A673 (cell line): Measurements from ENCODE around the gene ACYP2. TPM values are rescaled to one million over a fixed set of nuclear protein-coding genes. Genes with fewer than 3 reads are reported as not detected.

Experiments used
- BruUV-seq: library from RNA; stranded (reverse); fragments of 400-500 nt; replicated peaks from 2 replicates; lab custom pipeline; 2021; lab: Mats Ljungman, UMichigan
- CTCF ChIA-PET: fragments of 300-600 bp; sonication (Branson Sonifier 250); formaldehyde crosslinking; loops from one replicate; lab custom pipeline; 2022; ENCODE audit warnings: antibody characterized with exemption; lab: Charles Lee
- POLR2A ChIA-PET: fragments of 300-600 bp; sonication (Branson Sonifier 250); formaldehyde crosslinking; loops from one replicate; lab custom pipeline; 2022; ENCODE audit warnings: antibody characterized with exemption; ENCODE audit not compliant: low non-redundant PET; lab: Charles Lee
- DNase-seq: peaks from one replicate; pipeline ENCODE4 v3.0.0-alpha.2; 2015; ENCODE audit warnings: low spot score
- H3K27ac ChIP-seq: fragments of 200-600 bp; sonication (generic); 2 replicates; pipeline ENCODE4 v1.5.1; 2016; ENCODE audit warnings: mixed run types, low read depth, mild to moderate bottlenecking, mixed read lengths, antibody characterized with exemption, low read length; ENCODE audit not compliant: poor library complexity, severe bottlenecking
- H3K27me3 ChIP-seq: fragments of 200-600 bp; sonication (generic); replicated peaks from 2 replicates; pipeline ENCODE4 v1.6.1; 2017; ENCODE audit warnings: mixed run types, low read depth, mild to moderate bottlenecking, mixed read lengths, antibody characterized with exemption, low read length; ENCODE audit not compliant: insufficient read depth, poor library complexity
- H3K36me3 ChIP-seq: fragments of 200-600 bp; sonication (generic); 2 replicates; pipeline ENCODE4 v1.6.1; 2016; ENCODE audit warnings: mixed run types, mild to moderate bottlenecking, mixed read lengths, antibody characterized with exemption, low read length; ENCODE audit not compliant: insufficient read depth, poor library complexity, severe bottlenecking
- H3K4me1 ChIP-seq: fragments of 200-600 bp; sonication (generic); 2 replicates; pipeline ENCODE4 v1.6.1; 2017; ENCODE audit warnings: mixed run types, mild to moderate bottlenecking, mixed read lengths, antibody characterized with exemption, low read length; ENCODE audit not compliant: insufficient read depth, poor library complexity, severe bottlenecking
- H3K4me3 ChIP-seq: fragments of 200-600 bp; sonication (generic); 2 replicates; pipeline ENCODE4 v1.5.1; 2016; ENCODE audit warnings: low read depth, mixed run types, mild to moderate bottlenecking, mixed read lengths, low read length; ENCODE audit not compliant: poor library complexity, severe bottlenecking
- H3K9me3 ChIP-seq: fragments of 200-600 bp; sonication (generic); 2 replicates; pipeline ENCODE4 v1.6.1; 2016; ENCODE audit warnings: mixed run types, low read depth, mild to moderate bottlenecking, mixed read lengths, antibody characterized with exemption, low read length; ENCODE audit not compliant: poor library complexity, severe bottlenecking
- EZH2 ChIP-seq: fragments of 200-600 bp; sonication (generic); IDR thresholded peaks from 2 replicates; pipeline ENCODE4 v1.6.1; 2017; ENCODE audit warnings: borderline replicate concordance, low read depth, mild to moderate bottlenecking, mixed read lengths, antibody characterized with exemption, low read length; ENCODE audit not compliant: poor library complexity, severe bottlenecking
- intact Hi-C: fragments of 100-400 bp; cut with micrococcal nuclease; formaldehyde crosslinking; loops from one replicate; pipeline ENCODE4 v1.10.0; 2022; ENCODE audit not compliant: unreplicated experiment
- total RNA-seq: library from RNA; stranded (reverse); gene quantifications from 2 replicates; pipeline ENCODE4 v1.2.3, GENCODE V29; 2021
- TF ChIP-seq, protein P1 (sequence below): fragments of 300-800, 200-600 bp; sonication (generic); conservative IDR thresholded peaks from 2 replicates; pipeline ENCODE4 v1.5.1; 2017; ENCODE audit warnings: low read depth, mild to moderate bottlenecking, antibody characterized with exemption, low read length, moderate library complexity, mixed read lengths

Gene ACYP2
- total RNA-seq, 1 experiment from 2014 or later = 10.1 TPM

DNA sequence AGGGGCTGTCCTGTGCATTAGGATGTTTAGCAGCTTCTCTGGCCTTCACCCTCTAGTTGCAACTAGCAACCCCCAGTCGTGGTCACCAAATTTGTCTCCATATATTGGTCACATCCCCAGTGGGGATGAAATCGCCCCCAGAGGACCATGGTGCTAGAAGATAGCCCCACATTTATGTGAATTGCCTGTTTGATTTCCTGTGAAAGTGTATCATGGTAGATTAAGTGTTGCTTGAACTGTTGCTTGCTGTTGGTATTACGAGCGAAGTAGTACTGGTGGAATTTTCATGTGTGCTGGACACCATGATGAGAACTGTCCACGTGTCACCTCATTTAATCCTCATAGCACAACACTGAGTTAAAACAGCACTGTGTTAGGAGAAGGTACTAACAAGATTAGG lies 81.2 kb downstream of the ACYP2 start:
- CTCF ChIA-PET = no interaction called here
- H3K4me1 ChIP-seq = no peaks in the 10 kb centered on the region
- DNase-seq = no peak
- POLR2A ChIA-PET = no interaction called here
- intact Hi-C loops = no loop called here
- H3K27ac ChIP-seq = no peak overlapping the region
- no peaks in the 10 kb centered on the region for H3K27me3 ChIP-seq
- TF ChIP-seq EZH2 = no peak
- TF ChIP-seq, protein P1, sequence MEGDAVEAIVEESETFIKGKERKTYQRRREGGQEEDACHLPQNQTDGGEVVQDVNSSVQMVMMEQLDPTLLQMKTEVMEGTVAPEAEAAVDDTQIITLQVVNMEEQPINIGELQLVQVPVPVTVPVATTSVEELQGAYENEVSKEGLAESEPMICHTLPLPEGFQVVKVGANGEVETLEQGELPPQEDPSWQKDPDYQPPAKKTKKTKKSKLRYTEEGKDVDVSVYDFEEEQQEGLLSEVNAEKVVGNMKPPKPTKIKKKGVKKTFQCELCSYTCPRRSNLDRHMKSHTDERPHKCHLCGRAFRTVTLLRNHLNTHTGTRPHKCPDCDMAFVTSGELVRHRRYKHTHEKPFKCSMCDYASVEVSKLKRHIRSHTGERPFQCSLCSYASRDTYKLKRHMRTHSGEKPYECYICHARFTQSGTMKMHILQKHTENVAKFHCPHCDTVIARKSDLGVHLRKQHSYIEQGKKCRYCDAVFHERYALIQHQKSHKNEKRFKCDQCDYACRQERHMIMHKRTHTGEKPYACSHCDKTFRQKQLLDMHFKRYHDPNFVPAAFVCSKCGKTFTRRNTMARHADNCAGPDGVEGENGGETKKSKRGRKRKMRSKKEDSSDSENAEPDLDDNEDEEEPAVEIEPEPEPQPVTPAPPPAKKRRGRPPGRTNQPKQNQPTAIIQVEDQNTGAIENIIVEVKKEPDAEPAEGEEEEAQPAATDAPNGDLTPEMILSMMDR = no peak
- no TSS peak for BruUV-seq
- no peaks in the 10 kb centered on the region for H3K36me3 ChIP-seq
- no peaks in the 10 kb centered on the region for H3K9me3 ChIP-seq
- no peak overlapping the region for H3K4me3 ChIP-seq

DNA sequence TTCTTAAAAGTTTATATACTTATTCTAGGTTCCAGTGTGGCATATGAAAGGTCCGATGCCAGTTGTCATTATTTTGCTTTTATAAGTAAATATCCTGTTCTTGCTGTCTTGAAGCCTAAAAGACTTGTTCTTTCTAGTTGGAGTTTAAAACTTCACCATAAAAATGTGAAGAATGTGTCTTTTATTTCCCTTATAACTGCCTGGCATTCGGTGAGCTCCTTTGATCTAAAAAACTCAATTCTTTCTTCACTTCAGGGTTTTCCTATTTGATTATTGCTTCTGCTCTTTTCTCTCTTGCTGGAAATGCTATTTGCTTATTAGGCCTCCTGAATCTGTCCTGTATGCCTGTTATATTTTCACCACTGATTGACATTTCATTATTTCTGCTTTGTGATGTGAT lies 89.1 kb downstream of the ACYP2 start:
- Histone ChIP-seq H3K4me3 (no peak overlapping the region), H3K27ac (no peak overlapping the region), H3K4me1 (peaks cover 31% of the 10 kb centered on the region), H3K9me3 (no peaks in the 10 kb centered on the region), H3K36me3 (no peaks in the 10 kb centered on the region), H3K27me3 (no peaks in the 10 kb centered on the region)
- BruUV-seq = no TSS peak
- intact Hi-C loops = loop anchor here (10.0 kb wide), 1 partner anchor 500 kb away; no protein-coding TSS in a partner anchor
- no peak for DNase-seq
- CTCF ChIA-PET = no interaction called here
- POLR2A ChIA-PET = no interaction called here
- no peak for TF ChIP-seq EZH2
- TF ChIP-seq, protein P1 = no peak

DNA sequence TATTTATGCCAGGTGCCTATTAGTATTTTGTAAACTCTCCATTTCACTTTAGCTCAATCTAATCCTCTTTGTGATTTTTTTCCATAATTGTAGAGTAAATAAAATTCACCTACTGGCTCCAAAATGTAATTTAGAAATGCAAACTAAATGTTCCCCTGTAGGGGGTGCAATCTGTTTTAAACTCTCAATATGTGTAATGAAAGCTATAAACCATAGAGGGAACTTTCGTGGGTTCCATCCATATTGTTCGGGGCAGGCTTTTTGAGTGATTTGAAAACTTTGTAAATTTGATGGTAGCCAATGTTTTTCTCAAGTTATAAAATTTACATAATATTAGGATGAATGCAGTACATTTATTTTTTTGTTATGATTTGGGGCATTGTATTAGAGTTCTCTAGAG lies 91.2 kb downstream of the ACYP2 start:
- peaks cover 32% of the 10 kb centered on the region for H3K4me1 ChIP-seq
- no peaks in the 10 kb centered on the region for H3K9me3 ChIP-seq
- CTCF ChIA-PET = interaction anchor here (1.7 kb wide), 1 partner anchor 498 kb away, joined by 7 read pairs; no protein-coding TSS in a partner anchor
- POLR2A ChIA-PET = no interaction called here
- intact Hi-C loops = loop anchor here (5.0 to 10.0 kb wide), 3 partner anchors 251 to 498 kb away; partner anchors contain the start of gene SPTBN1
- DNase-seq = peak; percentile 76
- no peaks in the 10 kb centered on the region for H3K36me3 ChIP-seq
- BruUV-seq = no TSS peak
- H3K27me3 ChIP-seq = no peaks in the 10 kb centered on the region
- H3K4me3 ChIP-seq = no peak overlapping the region
- no peak overlapping the region for H3K27ac ChIP-seq
- no peak for TF ChIP-seq EZH2
- TF ChIP-seq, protein P1 = peak; percentile 70
